SK-N-SH (cell line): ENCODE data around the gene KLHL25.

Experiments used
- CTCF ChIP-seq: fragments of 200-600 bp; sonication (generic); IDR thresholded peaks from 2 replicates; pipeline ENCODE4 v1.6.1; 2017; ENCODE audit warnings: antibody characterized with exemption, mild to moderate bottlenecking, moderate library complexity
- ELF1 ChIP-seq: IDR thresholded peaks from 2 replicates; pipeline ENCODE4 v1.4.0; 2012
- IRF3 ChIP-seq: fragments of 150-350 bp; IDR thresholded peaks from 2 replicates; pipeline ENCODE4 v1.6.1; 2016; ENCODE audit warnings: mild to moderate bottlenecking, low read depth, low read length
- POLR2AphosphoS5 ChIP-seq: IDR thresholded peaks from 2 replicates; pipeline ENCODE4 v1.6.1; 2012; ENCODE audit warnings: low read depth, low read length
- REST ChIP-seq: IDR thresholded peaks from 2 replicates; pipeline ENCODE4 v1.6.1; 2012; ENCODE audit warnings: mild to moderate bottlenecking, low read depth, low read length, moderate library complexity

- TF ChIP-seq POLR2AphosphoS5 (no peak), CTCF (no peak), IRF3 (no peak), ELF1 (no peak), REST (no peak)
Measured at GRCh38 chr15:85753261-85753660, 41.5 kb downstream of the KLHL25 start.
